ENCODE measurements around the gene FOXO3B.
"Not testable (repeated sequence)": the region's sequence is repeated elsewhere in the genome, so short reads cannot be mapped to it uniquely, and the experiment has no call there.

GRCh38 chr17:18643124-18643523 lies 39.0 kb downstream of the FOXO3B start:
- TF ChIP-seq, protein P1, sequence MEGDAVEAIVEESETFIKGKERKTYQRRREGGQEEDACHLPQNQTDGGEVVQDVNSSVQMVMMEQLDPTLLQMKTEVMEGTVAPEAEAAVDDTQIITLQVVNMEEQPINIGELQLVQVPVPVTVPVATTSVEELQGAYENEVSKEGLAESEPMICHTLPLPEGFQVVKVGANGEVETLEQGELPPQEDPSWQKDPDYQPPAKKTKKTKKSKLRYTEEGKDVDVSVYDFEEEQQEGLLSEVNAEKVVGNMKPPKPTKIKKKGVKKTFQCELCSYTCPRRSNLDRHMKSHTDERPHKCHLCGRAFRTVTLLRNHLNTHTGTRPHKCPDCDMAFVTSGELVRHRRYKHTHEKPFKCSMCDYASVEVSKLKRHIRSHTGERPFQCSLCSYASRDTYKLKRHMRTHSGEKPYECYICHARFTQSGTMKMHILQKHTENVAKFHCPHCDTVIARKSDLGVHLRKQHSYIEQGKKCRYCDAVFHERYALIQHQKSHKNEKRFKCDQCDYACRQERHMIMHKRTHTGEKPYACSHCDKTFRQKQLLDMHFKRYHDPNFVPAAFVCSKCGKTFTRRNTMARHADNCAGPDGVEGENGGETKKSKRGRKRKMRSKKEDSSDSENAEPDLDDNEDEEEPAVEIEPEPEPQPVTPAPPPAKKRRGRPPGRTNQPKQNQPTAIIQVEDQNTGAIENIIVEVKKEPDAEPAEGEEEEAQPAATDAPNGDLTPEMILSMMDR (IDR thresholded peaks at IDR 0.05; ENCODE audit: low read length), result not testable (repeated sequence)
- TF ChIP-seq EZH2 (optimal IDR thresholded peaks at IDR 0.05; ENCODE audit: low read depth, low read length), result not testable (repeated sequence)
